ENCODE measurements around the gene RECK.

DNA sequence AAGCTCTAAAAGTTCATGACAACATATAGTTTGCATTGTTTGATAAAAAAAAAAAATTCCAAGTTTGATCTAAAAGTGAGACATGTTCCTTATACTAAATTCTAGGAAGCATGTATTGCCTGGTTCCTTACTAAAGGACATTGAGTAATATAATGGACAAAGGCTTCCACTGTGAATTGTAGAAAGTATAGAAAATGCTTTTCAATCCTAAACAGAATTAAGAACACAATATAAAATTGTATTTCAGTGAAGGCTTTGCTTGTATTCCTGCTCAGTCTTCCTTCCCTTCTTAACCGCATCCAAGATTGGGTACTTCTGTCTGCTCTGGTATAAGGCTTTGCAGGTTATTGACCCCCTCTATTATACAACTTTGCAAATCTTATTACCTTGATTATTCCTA lies 2.4 kb downstream of the RECK start:
- TF ChIP-seq, protein P1, sequence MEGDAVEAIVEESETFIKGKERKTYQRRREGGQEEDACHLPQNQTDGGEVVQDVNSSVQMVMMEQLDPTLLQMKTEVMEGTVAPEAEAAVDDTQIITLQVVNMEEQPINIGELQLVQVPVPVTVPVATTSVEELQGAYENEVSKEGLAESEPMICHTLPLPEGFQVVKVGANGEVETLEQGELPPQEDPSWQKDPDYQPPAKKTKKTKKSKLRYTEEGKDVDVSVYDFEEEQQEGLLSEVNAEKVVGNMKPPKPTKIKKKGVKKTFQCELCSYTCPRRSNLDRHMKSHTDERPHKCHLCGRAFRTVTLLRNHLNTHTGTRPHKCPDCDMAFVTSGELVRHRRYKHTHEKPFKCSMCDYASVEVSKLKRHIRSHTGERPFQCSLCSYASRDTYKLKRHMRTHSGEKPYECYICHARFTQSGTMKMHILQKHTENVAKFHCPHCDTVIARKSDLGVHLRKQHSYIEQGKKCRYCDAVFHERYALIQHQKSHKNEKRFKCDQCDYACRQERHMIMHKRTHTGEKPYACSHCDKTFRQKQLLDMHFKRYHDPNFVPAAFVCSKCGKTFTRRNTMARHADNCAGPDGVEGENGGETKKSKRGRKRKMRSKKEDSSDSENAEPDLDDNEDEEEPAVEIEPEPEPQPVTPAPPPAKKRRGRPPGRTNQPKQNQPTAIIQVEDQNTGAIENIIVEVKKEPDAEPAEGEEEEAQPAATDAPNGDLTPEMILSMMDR (IDR thresholded peaks at IDR 0.05) = no peak
- no peak for TF ChIP-seq POLR2A (IDR thresholded peaks at IDR 0.05)

Measured in breast epithelium (tissue), 3 donors.